GM18870 (cell line): ENCODE measurements around the gene TMEM233.

Experiments
- ATAC-seq: cut with Tn5 transposase; IDR thresholded peaks from one replicate; pipeline ENCODE4 v1.9.1; 2021; ENCODE audit warnings: moderate library complexity; ENCODE audit not compliant: unreplicated experiment

Gene TMEM233

GRCh38 chr12:119593578-119594398 is at the start of gene TMEM233:
Gene TMEM233 (plus strand): TSS chr12:119593774. CDS start chr12:119593849, 75 bp downstream.
- no peak for ATAC-seq

DNA sequence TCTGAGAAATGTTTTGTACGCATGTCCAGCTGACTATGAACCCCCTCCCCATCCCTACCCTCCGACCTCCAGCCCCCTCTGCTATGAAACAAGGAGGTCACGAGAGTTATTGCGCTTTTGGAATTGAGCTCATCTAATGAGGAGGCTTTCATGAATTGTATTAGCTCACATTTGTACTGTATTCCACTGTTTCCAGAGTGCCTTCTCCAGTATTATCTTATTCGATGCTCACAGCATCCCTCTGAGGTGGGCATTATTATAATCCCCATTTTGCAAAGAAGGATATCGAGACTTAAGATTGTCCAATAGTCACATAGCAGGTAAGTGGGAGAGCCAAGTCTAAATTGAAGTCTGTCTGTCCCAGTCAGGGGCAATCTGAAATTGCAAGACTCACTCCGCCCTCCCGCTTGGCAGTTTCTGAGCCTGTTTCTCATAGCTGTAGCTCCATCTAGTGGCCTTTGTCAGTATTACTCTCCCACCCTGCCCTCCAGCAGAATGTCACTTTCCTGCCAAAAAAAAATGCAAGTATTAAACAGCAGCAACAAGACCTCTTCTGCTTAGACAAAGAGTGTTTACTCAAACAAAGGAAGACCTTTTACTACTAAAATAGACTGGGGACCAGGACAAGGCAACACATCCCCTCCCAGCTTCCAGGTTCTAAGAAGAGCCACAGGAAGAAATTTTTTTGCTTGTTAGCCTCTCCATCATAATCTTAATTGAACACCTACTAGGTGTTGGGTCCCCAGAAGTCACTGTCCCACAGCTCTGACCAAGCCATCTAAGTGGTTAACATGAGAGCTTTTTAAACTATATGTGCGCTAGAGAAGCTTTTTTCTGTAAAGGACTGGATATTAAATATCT is 48.6 kb upstream of the TMEM233 start:
- no peak for ATAC-seq

DNA sequence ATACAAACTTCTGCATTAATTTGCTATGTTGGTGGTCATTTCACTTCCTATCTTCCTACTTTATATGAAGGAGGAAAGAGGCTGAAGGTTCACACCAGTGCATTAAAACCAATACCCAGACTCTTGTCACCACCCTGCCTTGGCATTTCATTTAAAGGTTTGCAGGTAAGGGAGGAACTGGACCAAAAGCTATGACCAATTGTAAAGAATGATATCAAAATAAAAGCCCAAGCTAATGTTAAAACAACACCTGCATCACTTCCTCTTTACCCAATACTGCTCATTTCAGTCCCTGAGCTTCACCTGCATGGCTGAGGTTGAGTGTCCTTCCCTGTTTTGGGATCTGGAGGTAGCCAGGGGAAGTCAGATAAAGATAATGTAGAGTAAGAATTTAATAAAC is 47.2 kb upstream of the TMEM233 start:
- no peak for ATAC-seq

DNA sequence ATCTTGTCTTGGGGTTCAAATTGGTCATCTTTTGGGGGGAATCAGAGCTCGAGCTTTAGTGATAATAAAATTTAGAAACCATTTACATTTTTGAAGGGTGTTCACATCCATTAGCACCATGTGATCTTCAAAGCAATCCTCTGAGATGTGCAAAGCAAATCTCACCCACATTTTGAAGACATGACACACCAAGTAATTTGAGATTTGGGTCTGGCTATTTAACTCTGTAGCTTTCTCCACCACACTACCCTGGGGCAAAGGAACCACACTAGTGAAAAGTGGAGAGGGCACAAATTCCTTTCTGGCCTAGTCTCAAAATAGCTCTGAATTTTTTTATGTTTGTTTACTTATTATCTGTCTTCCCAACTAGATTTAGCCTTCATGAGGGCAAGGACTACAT is 46.6 kb upstream of the TMEM233 start:
- no peak for ATAC-seq

- no peak for ATAC-seq
Measured at GRCh38 chr12:119556854-119557253, 36.7 kb upstream of the TMEM233 start.

- ATAC-seq: no peak
Measured at GRCh38 chr12:119565404-119565803, 28.2 kb upstream of the TMEM233 start.

DNA sequence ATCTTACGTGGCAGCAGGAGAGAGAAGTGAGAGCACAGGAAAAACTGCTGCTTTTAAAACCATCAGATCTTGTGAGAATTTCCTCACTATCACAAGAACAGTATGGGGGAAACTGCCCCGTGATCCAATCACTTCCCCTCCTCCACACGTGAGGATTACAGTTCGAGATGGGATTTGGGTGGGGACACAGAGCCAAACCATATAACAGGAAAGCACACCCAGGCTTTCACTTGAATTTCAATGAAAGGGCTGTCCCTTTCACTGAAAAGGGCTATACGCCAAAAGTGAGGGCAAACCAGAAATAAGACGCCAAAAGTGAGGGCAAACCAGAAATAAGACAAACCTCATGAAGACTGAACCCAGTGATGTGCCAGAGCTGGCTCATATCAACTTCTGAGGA is 22.8 kb upstream of the TMEM233 start:
- no peak for ATAC-seq

GRCh38 chr12:119573086-119573485 is 20.5 kb upstream of the TMEM233 start:
- no peak for ATAC-seq

DNA sequence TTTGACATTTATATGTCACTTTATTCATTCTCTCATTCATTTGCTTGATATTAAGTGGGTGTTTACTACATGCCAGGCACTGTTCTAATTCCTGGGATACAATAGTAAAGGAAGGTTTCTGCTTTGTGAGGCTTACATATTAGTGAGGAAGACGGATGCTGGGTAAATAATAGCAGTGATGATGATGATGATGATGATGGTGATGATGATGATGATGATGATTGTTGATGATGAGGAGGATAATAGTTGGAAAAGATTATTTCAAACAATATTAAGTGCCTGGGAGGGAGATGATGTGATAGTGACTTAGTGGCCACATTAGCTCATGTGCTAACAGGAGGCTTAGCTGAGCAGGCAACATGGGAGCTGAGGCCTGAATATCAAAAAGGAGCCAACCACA is 19.3 kb upstream of the TMEM233 start:
- ATAC-seq: no peak

DNA sequence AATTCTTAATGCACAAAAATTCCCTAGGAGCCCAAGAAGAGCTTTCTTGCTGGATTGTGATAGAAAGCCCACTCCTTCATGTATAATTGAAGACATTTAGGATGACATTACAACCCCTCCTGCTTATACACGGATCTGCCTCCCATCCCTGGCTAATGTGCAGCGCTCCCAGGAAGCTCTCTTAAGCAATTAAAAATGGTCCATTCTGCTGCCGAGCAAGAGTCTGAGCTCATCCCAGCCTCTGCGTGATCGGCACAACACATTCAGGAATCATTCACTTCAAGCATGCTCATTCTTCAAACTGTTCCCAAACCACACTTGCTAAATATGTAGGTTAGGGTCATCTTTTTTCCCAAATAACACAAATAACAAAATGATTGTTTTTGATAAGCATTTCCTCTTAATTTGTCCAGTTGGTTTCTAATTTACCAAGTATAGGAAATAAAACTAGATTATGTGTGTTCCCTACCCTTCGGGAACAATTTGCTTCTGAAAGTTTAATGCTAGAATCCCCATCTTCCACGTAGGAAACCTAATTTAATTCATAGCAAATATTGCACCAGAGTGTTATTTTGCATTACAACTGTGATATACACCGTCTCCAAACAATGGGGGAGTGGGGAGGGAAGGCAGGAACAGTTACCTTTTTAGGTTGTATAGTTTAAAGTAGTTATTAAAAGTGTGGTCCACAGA is 17.3 kb upstream of the TMEM233 start:
- no peak for ATAC-seq

GRCh38 chr12:119576915-119577314 is 16.7 kb upstream of the TMEM233 start:
- no peak for ATAC-seq

- ATAC-seq: no peak
Measured at GRCh38 chr12:119578112-119578511, 15.5 kb upstream of the TMEM233 start.

GRCh38 chr12:119589097-119589496 is 4.5 kb upstream of the TMEM233 start:
- ATAC-seq: no peak

DNA sequence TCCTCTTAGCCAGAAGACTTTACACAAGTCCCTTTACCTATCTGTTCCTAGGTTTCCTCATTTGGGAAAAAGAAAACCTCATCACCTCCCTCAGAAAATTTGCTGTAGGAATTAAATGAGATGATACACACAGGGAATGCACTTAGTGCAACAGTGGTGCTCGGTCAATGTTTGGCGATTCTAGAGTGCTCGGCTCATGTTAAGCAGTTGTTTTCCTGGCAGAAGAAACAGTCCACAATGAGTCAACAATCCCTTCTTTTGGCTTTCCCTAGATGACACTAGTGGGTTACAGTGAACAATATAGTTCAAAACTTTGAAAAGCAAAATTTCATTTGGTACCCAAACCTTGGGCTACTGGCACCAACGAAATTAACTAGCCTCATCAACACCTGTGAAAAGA is 3.9 kb upstream of the TMEM233 start:
- ATAC-seq: no peak

- ATAC-seq: no peak
Measured at GRCh38 chr12:119592232-119592631, 1.3 kb upstream of the TMEM233 start.

GRCh38 chr12:119594399-119594730 is 791 bp downstream of the TMEM233 start:
- ATAC-seq: no peak

GRCh38 chr12:119594772-119595445 is 1.3 kb downstream of the TMEM233 start:
- no peak for ATAC-seq

DNA sequence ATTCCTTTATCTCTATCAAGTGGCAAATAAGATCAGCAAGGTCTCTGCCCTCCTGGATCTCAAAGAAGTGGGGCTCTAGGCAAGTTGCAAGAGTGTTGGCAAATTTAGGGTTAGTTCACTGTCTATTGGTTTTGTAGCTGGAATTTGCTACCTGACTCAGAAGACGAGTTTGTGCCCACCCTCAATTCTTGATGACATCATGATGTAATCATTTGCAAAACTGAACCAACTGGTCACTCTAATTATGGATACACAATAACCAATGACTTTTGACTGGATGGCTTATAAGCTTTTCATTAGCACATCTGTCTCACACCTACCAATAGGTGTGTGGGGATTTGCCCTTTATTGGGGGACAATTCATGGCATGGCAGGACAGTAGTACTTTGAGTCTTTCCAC is 4.6 kb downstream of the TMEM233 start:
- no peak for ATAC-seq

- ATAC-seq: no peak
Measured at GRCh38 chr12:119601877-119602733, 8.5 kb downstream of the TMEM233 start.

GRCh38 chr12:119602734-119603094 is 9.1 kb downstream of the TMEM233 start:
- no peak for ATAC-seq
